ENCODE results near the gene ENPP3. TPM values are rescaled to one million over a fixed set of nuclear protein-coding genes. Genes with fewer than 3 reads are reported as not detected.

Gene ENPP3
- total RNA-seq, 6 experiments from 2014 or later, result 0.07 to 0.12 TPM; not detected in 4

GRCh38 chr6:131765804-131766135, 128.7 kb downstream of the ENPP3 start:
- H3K27ac Mint-ChIP-seq, result peak overlapping the region; percentile 56
- H3K4me3 Mint-ChIP-seq, result peak overlapping the region; percentile 30; the same call in 1 of the 2 replicates
- peaks cover 3% of the 10 kb centered on the region; the same call in 1 of the 2 replicates for H3K9me3 Mint-ChIP-seq
- H3K4me1 Mint-ChIP-seq (ENCODE audit: low read depth), result peaks cover 63% of the 10 kb centered on the region
- TF ChIP-seq CTCF (IDR thresholded peaks at IDR 0.05), result no peak
- DNase-seq, result no peak
- peaks cover 4% of the 10 kb centered on the region; the same call in 1 of the 2 replicates for H3K36me3 Mint-ChIP-seq (ENCODE audit: low read depth)
- H3K27me3 Mint-ChIP-seq (ENCODE audit: insufficient read depth), result no peaks in the 10 kb centered on the region; the same call in 1 of the 2 replicates

GRCh38 chr6:131766631-131767030, 129.5 kb downstream of the ENPP3 start:
- Mint-ChIP-seq H3K4me1 (ENCODE audit: low read depth) (peaks cover 54% of the 10 kb centered on the region), H3K27me3 (ENCODE audit: insufficient read depth) (no peaks in the 10 kb centered on the region; the same call in 1 of the 2 replicates), H3K27ac (no peak overlapping the region), H3K4me3 (no peak overlapping the region), H3K36me3 (ENCODE audit: low read depth) (peaks cover 4% of the 10 kb centered on the region; the same call in 1 of the 2 replicates), H3K9me3 (peaks cover 3% of the 10 kb centered on the region; the same call in 1 of the 2 replicates)
- no peak for DNase-seq
- TF ChIP-seq CTCF (IDR thresholded peaks at IDR 0.05), result no peak

GRCh38 chr6:131768964-131769363, 131.9 kb downstream of the ENPP3 start:
- peaks cover 2% of the 10 kb centered on the region; the same call in 1 of the 2 replicates for H3K27me3 Mint-ChIP-seq (ENCODE audit: insufficient read depth)
- no peak overlapping the region for H3K27ac Mint-ChIP-seq
- no peak overlapping the region for H3K4me3 Mint-ChIP-seq
- no peak for DNase-seq
- peaks cover 31% of the 10 kb centered on the region for H3K4me1 Mint-ChIP-seq (ENCODE audit: low read depth)
- TF ChIP-seq CTCF (IDR thresholded peaks at IDR 0.05), result no peak
- H3K36me3 Mint-ChIP-seq (ENCODE audit: low read depth), result peaks cover 10% of the 10 kb centered on the region; the same call in 1 of the 2 replicates
- H3K9me3 Mint-ChIP-seq, result peaks cover 3% of the 10 kb centered on the region; the same call in 1 of the 2 replicates

- peaks cover 10% of the 10 kb centered on the region; the same call in 1 of the 2 replicates for H3K36me3 Mint-ChIP-seq (ENCODE audit: low read depth)
- H3K4me3 Mint-ChIP-seq, result no peak overlapping the region
- H3K27me3 Mint-ChIP-seq (ENCODE audit: insufficient read depth), result peaks cover 3% of the 10 kb centered on the region; the same call in 1 of the 2 replicates
- H3K27ac Mint-ChIP-seq, result no peak overlapping the region
- TF ChIP-seq CTCF (IDR thresholded peaks at IDR 0.05), result no peak
- peaks cover 25% of the 10 kb centered on the region for H3K4me1 Mint-ChIP-seq (ENCODE audit: low read depth)
- peaks cover 3% of the 10 kb centered on the region; the same call in 1 of the 2 replicates for H3K9me3 Mint-ChIP-seq
- no peak for DNase-seq
Observed at GRCh38 chr6:131769385-131770141, 132.5 kb downstream of the ENPP3 start.

- H3K36me3 Mint-ChIP-seq (ENCODE audit: low read depth), result peaks cover 10% of the 10 kb centered on the region; the same call in 1 of the 2 replicates
- TF ChIP-seq CTCF (IDR thresholded peaks at IDR 0.05), result no peak
- H3K4me3 Mint-ChIP-seq, result no peak overlapping the region
- H3K27me3 Mint-ChIP-seq (ENCODE audit: insufficient read depth), result peaks cover 3% of the 10 kb centered on the region; the same call in 1 of the 2 replicates
- peaks cover 13% of the 10 kb centered on the region for H3K4me1 Mint-ChIP-seq (ENCODE audit: low read depth)
- H3K9me3 Mint-ChIP-seq, result peaks cover 3% of the 10 kb centered on the region; the same call in 1 of the 2 replicates
- DNase-seq, result no peak
- no peak overlapping the region for H3K27ac Mint-ChIP-seq
Observed at GRCh38 chr6:131770776-131771175, 133.7 kb downstream of the ENPP3 start.
